GM10847 (cell line): ENCODE data around the gene TXNRD1.

Experiments
- POLR2A ChIP-seq: IDR thresholded peaks from 2 replicates; pipeline ENCODE4 v1.6.1; 2011; ENCODE audit not compliant: insufficient read length; ENCODE audit errors: extremely low read depth

Gene TXNRD1

DNA sequence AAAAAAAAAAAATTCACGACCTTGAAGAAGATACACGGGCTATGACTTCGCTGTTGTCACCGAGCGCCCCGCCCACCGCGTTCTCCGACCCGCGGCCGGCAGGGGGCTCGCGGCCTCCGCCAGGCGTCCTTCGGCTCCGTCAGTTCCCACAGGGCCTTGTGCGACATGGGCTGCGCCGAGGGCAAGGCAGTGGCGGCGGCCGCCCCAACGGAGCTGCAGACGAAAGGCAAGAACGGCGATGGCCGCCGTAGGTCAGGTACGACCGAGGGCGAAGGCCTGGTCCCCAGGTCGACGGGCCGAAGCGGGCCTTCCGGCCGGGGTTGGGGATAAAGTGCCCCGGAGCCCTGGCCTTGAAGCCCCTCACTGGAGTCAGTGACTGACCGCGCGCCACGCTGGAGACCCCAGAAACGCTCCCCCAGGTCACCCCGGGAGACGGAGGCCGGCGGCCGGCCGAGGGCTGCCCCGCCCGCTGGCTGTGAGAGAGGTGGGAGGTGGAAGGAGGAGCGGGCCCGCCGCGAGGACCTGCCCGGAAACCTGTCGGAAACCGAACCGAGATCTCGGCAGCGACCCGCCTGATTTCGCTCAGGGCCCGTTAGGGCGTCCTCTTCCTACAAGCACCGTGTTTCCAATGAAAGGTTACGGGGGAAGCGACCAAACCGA lies at the start of gene TXNRD1:
TSS of gene TXNRD1 (plus strand) at position 142 of the 660 bp plus-strand sequence. CDS start at position 166, 24 bp downstream.
- no peak for TF ChIP-seq POLR2A

DNA sequence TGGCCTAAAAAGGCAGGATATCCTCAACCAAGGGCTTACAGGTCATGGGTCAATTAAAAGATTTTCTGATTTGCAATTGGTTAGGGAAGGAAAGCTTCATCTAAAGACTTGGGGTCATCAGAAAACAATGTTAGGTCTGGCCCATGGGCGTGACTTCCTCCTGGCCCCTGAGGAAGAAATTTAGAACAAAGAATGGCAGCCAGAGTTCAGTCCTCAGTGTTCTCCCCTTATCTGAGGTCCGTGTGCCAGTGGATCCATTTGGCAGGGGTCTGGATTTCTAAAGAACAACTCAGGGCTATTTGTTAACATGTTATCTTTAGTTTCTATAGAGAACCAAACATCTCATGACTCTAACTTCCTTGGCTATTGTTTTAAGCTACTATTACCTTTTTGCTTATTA lies 49.8 kb upstream of the TXNRD1 start:
- TF ChIP-seq POLR2A: no peak

DNA sequence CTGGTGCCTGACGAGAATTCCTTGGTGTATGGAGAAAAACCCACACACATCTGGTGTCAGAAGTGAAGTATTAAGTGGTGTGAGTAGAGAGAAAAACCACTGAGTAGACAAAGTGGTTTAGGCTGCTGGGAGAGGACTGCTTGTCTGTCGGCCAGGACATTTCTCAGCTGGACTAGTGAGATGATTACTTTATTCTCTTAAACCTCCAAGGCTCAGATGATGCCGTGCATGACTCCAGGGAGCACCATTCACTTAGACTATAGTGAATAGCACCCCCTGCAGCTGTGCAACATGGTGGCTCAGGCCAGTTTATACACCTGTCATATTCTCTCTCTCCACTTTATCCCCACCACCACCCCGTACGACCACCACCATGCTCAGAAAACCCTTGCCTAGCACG lies 49.1 kb upstream of the TXNRD1 start:
- no peak for TF ChIP-seq POLR2A

DNA sequence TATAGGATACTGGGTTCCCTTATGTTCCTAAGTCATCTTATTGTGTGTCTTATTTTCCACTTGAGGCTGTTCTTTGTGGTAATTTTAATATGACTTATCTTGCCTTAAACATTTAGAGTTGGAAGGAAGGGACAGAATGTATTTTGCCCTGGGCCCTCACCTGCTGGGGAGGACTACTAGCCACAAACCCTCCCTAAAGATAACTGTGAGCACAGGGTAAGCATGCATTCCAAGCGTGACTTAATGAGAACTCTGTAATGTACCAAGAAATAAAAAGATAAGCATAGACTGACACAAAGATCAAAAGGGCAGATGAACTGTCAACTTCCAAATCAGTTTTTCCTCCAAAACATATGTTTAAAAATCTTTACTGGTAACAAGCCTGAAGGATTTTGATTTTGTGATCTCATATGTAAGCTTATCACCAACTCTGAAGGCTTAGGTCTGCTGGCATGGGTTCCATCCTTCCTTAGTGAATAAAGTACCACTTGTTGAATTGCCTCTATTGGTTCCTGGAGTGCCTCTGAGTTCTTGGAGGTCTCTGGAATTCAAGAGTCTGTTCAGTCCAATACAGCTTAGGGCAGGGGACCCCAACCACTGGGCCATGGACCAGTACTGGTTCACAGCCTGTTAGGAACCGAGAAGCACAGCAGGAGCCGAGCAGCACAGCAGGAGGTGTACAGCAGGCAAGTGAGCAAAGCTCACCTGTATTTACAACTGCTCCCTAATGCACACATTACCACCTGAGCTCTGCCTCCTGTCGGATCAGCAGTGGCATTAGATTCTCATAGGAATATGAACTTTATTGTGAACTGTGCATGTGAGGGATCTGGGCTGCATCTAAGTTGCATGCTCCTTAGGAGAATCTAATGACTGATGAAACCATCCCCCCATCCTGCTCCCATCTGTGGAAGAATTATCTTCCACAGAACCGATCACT lies 47.8 kb upstream of the TXNRD1 start:
- TF ChIP-seq POLR2A: no peak

DNA sequence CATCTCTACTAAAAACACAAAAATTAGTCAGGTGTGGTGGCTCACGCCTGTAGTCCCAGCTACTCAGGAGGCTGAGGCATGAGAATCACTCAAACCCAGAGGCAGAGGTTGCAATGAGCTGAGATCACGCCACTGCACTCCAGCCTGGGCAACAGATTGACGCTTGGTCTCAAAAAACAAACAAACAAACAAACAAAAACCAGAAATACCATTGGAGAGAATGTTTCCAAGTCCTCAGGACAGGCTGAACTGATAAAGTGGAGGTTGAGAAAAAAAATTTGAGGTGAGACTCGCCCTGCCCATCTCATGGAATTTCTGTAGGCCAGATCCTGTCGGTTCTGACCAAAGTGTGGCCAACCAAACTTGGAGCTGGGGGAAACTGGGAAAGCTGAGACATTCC lies 47.0 kb upstream of the TXNRD1 start:
- no peak for TF ChIP-seq POLR2A

DNA sequence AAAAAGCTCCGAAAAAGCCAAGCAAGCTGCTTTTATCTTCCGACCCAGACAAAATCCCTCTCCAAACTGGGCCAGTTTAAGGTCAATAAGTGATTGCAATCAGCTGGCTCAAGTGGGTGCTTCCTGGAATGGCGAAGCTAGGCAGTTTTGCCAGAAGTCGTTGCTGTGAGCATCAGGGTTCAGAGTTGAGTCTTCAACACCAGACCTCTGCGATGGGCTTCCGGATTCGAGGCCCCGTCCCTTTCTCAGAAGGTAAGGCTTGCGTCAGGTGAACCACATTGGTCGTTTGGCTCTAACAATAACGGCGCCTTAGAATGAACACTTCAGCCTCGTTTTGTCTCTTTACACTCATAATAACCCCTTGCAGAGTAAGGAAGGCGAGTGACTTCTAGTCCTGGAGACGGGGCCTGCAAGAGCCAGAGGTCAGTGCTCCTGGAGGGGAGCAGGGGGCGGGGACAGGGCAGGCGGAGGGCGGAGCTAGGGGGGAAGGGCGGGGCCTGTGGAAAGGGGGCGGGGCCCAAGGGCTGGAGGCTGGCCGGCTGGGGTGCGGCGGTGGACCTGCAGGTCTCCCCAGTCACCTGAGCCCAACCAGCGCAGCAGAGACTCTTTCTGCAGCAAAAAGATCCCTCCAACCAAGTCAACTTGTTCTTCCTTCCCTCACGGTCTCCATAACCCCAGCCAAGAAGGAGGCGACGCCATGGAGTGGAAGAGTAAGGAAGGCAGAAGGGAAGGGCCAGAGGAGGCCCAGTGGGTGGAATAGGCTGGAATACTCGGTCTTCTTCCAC lies 43.6 kb upstream of the TXNRD1 start:
- TF ChIP-seq POLR2A: no peak

DNA sequence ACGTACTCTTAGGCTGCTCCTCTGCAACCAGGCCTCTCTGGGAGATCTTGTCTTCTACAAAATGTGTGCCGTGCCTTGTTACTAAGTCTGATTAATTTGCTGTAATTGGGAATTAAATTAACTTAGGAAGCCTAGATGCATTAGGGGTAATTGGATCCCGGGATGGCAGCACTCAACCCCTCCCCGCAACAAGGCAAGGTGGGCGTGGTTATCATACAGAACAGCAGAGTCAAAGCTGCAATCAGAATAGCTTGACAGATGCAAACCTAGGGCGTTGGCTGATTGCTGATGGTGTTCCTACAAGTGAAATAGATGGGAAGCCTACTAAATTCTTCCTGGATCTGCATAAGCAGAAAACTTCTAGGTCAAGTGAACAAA lies 43.0 kb upstream of the TXNRD1 start:
- no peak for TF ChIP-seq POLR2A

DNA sequence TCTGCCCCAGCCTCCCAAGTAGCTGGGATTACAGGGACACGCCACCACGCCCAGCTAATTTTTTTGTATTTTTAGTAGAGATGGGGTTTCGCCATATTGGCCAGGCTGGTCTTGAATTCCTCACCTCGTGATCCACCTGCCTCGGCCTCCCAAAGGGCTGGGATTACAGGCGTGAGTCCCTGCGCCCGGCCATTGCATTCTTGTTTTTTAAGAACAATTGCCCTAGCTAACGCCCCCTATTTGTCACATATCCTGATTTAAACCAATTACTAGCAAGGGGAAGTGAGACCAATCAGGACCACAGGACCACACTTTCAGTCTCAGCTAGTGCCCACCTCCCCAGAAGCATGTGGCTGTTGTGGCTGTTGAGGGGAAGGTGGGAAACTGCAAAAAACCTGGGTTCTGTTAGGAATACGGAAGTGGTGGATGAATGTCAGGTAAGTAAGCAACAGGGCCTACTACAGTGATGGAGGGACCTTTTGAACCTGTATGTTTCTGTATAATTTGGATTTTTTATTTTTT lies 39.8 kb upstream of the TXNRD1 start:
- TF ChIP-seq POLR2A: no peak

DNA sequence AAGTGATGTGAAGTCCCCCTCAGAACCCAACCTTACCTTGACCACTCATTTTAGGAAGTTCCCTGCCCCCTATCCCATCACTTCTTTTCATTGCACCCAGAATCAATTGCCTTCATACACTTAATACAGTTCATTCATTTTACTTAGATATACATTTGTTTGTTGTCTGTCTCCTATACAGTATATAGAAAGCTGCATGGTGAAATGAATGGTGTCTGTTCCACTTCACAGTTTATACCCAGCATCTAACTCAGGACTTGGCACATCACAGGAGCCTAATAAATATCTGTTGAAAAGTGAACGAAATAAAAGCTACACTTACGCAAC lies 38.3 kb upstream of the TXNRD1 start:
- TF ChIP-seq POLR2A: no peak

DNA sequence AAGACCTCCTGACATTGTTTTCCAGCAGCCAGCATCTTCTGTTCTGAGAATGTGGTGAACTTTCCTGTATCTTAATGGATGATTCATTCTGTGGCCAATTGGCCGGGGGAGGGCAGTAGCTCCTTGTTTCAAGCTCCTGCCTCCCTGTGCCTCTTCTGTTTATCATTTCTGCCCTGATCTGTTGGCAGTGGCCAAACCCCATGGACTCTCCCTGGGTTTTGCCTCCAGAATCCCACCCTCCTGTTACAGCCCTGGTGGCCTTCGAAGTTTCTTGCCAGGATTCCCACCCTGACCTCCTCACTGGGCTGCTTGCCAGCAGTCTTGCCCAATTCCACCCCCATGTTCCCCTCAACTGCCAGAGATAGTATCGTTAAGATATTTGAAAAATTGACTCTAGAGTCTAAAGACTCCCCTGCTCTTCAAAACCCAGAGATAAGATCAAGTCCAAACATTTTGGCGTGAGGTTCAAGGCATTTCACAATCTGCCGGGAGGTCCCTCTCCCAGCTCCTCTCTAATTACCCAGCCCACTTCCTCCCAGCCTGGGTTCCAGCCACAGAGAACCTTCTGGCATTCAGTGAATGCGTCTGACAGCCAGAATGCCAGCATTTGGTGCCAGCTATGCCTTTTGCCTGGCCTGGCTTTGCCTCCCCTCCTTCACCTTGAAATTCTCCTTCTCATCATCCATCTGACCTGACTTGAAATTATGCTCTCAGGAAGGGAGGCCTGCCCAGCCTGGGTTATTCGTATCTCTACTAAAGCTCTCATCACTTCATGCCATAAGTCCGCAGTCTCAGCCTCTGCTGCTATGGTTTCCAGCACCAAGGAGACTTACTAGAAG lies 37.7 kb upstream of the TXNRD1 start:
- TF ChIP-seq POLR2A: no peak

DNA sequence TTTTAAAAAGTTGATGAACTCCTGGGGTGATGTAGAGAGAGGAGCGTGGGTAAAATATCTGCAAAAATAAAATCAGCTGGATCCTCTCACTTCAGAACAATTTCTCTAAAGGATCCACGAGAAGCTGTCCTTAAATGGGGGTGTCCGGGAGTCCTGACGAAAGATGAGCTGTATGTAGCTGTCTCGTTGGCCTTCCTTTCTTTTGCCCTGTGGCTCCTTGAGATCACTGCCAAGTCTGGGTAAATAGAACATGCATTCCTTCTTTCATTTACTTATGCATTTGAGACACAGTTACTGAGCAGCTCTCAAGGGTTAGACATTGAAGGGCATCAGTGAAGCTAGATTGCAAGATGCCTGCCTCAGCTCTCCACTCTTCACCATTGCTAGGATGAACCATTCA lies 35.2 kb upstream of the TXNRD1 start:
- TF ChIP-seq POLR2A: no peak

DNA sequence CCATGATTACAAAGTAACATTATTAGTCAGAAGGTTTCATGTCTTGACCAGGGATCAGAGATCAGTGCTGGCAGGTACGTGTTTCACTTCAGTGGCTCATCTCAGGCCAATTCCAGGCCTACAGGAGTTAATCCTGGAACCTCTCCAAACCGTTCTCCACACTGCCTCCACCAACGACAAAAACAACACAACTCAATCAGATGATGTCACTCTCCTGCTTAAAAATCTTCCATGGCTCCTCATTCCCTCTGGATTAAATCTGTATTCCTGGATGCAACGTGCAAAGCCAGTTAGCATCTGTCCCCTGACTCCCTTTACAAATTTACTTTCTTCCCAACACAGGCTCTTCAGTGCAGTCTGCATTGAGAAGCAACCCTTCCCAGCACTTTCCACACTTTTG lies 34.3 kb upstream of the TXNRD1 start:
- no peak for TF ChIP-seq POLR2A

DNA sequence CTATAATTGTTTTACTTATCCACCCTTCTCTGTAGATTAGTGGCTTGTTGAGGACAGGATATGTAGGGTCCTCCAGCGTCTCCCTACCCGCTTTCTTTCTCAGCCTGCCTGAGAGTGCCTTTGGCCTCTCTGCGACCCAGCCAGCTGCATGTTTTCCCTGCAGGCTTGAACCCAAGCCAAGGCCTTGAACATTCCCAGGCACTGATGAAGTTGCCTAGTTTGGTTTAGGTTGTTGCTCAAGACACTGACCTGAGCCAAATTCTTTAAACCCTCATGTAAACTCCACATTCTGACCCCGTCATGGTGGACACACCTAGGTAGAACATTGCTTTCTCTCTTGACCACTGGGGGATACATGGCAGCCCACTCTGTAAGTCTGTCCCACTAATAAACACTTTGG lies 33.4 kb upstream of the TXNRD1 start:
- no peak for TF ChIP-seq POLR2A

DNA sequence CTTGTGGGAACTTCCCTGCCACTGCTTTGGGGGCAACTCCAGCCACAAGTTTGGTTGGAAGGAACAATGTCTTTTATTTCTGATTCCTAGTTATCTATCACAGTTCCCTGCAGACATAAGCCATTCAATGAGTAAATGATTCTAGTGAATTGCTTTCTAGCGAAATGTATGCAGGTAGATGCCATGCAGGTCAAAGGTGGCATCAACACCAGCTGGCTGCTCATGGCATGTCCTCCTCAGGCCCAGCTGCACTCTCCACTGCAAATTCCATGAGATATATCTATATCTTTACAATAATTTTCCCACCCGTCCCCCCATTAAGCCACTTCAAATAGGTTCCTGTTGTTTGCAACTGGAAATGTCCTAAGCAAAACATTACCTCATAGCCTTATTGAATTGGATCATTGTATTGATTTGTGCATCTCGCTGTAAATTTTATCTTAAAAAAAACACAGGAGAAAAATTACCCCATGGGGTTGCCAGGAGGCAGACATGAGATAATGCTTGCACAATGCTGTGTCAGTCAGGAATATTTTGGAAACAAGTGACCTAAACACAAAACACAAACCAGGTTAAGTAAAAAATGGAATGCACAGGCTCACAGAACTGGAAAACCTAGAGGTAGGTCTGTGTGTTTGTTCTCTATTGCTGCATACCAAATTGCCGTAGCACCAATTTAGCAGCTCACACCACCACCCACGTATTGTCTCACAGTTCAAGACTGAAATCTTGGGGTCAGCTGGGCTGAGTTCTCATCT lies 32.8 kb upstream of the TXNRD1 start:
- TF ChIP-seq POLR2A: no peak

DNA sequence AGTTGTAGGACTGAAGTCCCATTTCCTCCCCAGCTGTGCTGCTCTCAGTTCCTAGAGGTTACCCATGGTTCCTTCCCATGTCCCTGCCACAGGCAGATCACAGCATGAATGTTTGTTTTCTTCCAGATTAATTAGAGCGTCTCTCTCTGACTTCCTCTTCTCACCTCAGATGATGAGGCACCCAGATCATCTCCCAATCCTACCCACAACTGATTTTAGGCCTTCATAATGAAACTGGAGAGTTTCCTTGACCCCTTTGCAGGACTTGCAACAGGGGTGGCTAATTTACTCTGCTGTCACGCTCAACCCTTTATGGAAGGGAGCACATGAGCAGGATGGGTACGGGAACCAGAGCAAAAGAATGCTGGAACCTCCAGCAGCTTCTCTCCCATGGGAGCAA lies 32.1 kb upstream of the TXNRD1 start:
- TF ChIP-seq POLR2A: no peak
